Measurements from ENCODE around the gene MTERF4.

MTERF4 gene

GRCh38 chr2:241053576-241054251, 48.4 kb downstream of the MTERF4 start:
- DNase-seq (ENCODE audit: low read depth), result no peak
- no peak overlapping the region for H3K4me3 ChIP-seq (ENCODE audit: low read depth, low read length)
- no peak for TF ChIP-seq CTCF (IDR thresholded peaks at IDR 0.05; ENCODE audit: low read depth, low read length, missing control alignments)

GRCh38 chr2:241052677-241053360, 49.3 kb downstream of the MTERF4 start:
- no peak overlapping the region for H3K4me3 ChIP-seq (ENCODE audit: low read depth, low read length)
- TF ChIP-seq CTCF (IDR thresholded peaks at IDR 0.05; ENCODE audit: low read depth, low read length, missing control alignments), result no peak
- DNase-seq (ENCODE audit: low read depth), result no peak

- no peak for TF ChIP-seq CTCF (IDR thresholded peaks at IDR 0.05; ENCODE audit: low read depth, low read length, missing control alignments)
- no peak overlapping the region for H3K4me3 ChIP-seq (ENCODE audit: low read depth, low read length)
- no peak for DNase-seq (ENCODE audit: low read depth)
These were observed 50.3 kb downstream of the MTERF4 start for GRCh38 chr2:241051578-241052487.

- no peak for TF ChIP-seq CTCF (IDR thresholded peaks at IDR 0.05; ENCODE audit: low read depth, low read length, missing control alignments)
- no peak overlapping the region for H3K4me3 ChIP-seq (ENCODE audit: low read depth, low read length)
- DNase-seq (ENCODE audit: low read depth), result no peak
These were observed 51.2 kb downstream of the MTERF4 start for GRCh38 chr2:241050624-241051577.

- no peak for TF ChIP-seq CTCF (IDR thresholded peaks at IDR 0.05; ENCODE audit: low read depth, low read length, missing control alignments)
- no peak for DNase-seq (ENCODE audit: low read depth)
- H3K4me3 ChIP-seq (ENCODE audit: low read depth, low read length), result no peak overlapping the region
These were observed 52.1 kb downstream of the MTERF4 start for GRCh38 chr2:241049739-241050623.

Data from GM12864 (cell line).